Esophagus squamous epithelium (tissue), 4 donors: Measurements from ENCODE around the gene EIF3I.
A peak's percentile ranks its signal among the peaks of the same experiment; 100 is the strongest.

ENCODE experiments used
- CTCF ChIP-seq, 6 experiments: fragments of 450-650 bp in 4 of 6; fragments of 200-600 bp in 2 of 6; sonication (generic) in 2 of 6; IDR thresholded peaks; one replicate each; pipeline ENCODE4 v1.5.1; 2016 to 2019; ENCODE audit warnings: antibody characterized with exemption in 6 of 6, mild to moderate bottlenecking in 4 of 6, moderate library complexity in 4 of 6
- POLR2A ChIP-seq, 4 donors: fragments of 450-650 bp; IDR thresholded peaks; one replicate each; pipeline ENCODE4 v1.6.1; 2017; ENCODE audit warnings: antibody characterized with exemption in 4 of 4, mild to moderate bottlenecking in 4 of 4, moderate library complexity in 3 of 4

DNA sequence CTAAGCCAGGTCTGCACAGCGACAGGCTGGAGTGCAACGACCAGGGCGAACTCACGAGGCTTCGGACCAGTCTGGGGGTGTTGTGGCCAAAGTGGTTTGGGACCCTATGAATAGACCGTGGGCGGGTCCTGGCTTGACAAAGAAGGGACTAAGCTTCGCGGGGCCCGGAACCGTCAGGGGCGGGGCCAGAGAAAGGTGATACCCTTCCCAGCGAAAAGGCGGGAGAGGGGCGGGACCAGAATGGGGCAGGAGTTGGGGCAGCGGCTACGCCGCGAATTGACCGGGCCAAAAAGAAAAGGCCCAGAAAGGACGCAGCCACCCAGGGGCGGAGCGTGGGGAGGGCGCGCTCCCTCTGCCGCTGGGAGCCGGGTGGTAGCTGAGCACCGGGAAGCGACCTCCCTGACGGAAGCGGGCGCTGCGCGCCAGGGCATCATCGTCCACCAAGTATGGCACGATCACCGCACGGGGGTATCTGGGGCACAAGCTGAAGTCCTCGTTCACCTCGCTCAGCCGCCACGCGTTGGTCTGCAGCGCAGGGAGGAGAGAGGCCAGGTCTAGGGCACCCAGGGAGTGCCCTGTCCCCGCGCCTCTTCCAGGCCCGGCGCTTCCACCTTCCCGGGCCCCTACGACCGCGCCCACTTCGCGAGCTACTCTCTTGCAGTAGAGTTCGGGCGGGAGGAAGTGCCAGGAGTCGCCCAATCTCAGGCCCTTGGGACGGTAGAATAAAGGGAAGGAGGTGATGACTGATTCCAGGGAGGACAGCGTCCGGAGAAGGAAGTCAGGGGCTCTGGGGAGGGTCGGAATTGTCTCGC lies 18.1 kb downstream of the EIF3I start:
- TF ChIP-seq POLR2A (IDR thresholded peaks at IDR 0.05) (peak in 1 of 4 donors; percentile 63), CTCF (IDR thresholded peaks at IDR 0.05) (peak in 4 of 6 experiments; percentile 16 to 25 (median 19))
